ENCODE measurements around the gene BDKRB2. TPM values are rescaled to one million over a fixed set of nuclear protein-coding genes. Genes with fewer than 3 reads are reported as not detected.

The BDKRB2 gene
- total RNA-seq, 2 donors from 2014 or later = 1.1 to 3.8 TPM

DNA sequence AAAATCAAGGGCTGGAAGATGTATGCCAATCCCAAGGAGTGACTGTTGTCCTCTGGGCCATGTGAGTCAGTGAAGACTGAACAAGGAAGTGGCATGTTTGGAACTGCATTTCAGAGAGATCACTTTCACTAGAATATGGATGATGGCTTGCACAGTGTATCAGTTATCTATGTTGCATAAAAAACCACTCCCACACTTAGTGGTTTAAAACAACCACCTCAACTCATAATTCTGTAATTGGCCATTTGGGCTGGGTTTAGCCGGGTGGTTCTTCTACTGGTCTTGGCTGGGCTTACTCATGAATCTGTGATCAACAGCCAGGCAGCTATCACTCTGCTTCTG lies 66.8 kb downstream of the BDKRB2 start:
- Histone ChIP-seq H3K9ac (ENCODE audit: extremely low read depth, low read length, poor library complexity, severe bottlenecking) (no peak overlapping the region), H3K27ac (ENCODE audit: low read depth, low read length) (no peak overlapping the region), H3K27me3 (ENCODE audit: control insufficient read depth, insufficient read depth, low read length, poor library complexity, severe bottlenecking) (no peaks in the 10 kb centered on the region), H3K4me3 (ENCODE audit: low read length) (no peak overlapping the region), H3K4me1 (ENCODE audit: control insufficient read depth, insufficient read depth, low read length) (no peaks in the 10 kb centered on the region), H3K36me3 (ENCODE audit: control insufficient read depth, insufficient read depth, low read length) (no peaks in the 10 kb centered on the region), H3K9me3 (ENCODE audit: control insufficient read depth, low read length) (peaks cover 21% of the 10 kb centered on the region)
- no peak for DNase-seq
- H3K4me1 Mint-ChIP-seq = peaks cover 13% of the 10 kb centered on the region
- H3K27me3 Mint-ChIP-seq (ENCODE audit: insufficient read depth) = peaks cover 3% of the 10 kb centered on the region
- WGBS, 2 experiments (ENCODE audit: insufficient coverage in 1 of 2, insufficient read length in 1 of 2) = 97 to 100% methylated on average over 1 of the region's 1 CpG
- H3K36me3 Mint-ChIP-seq (ENCODE audit: low read depth) = peaks cover 4% of the 10 kb centered on the region
- TF ChIP-seq CTCF (conservative IDR thresholded peaks at IDR 0.05) = no peak
- no peak overlapping the region for H3K27ac Mint-ChIP-seq
- H3K9me3 Mint-ChIP-seq = peaks cover 24% of the 10 kb centered on the region
- no peak overlapping the region for H3K4me3 Mint-ChIP-seq

GRCh38 chr14:96272777-96273473 lies 68.3 kb downstream of the BDKRB2 start:
- Histone ChIP-seq H3K9me3 (ENCODE audit: control insufficient read depth, low read length) (peaks cover 27% of the 10 kb centered on the region), H3K27ac (ENCODE audit: low read depth, low read length) (no peak overlapping the region), H3K36me3 (ENCODE audit: control insufficient read depth, insufficient read depth, low read length) (no peaks in the 10 kb centered on the region), H3K9ac (ENCODE audit: extremely low read depth, low read length, poor library complexity, severe bottlenecking) (no peak overlapping the region), H3K27me3 (ENCODE audit: control insufficient read depth, insufficient read depth, low read length, poor library complexity, severe bottlenecking) (no peaks in the 10 kb centered on the region), H3K4me1 (ENCODE audit: control insufficient read depth, insufficient read depth, low read length) (no peaks in the 10 kb centered on the region), H3K4me3 (ENCODE audit: low read length) (no peak overlapping the region)
- Mint-ChIP-seq H3K4me1 (peaks cover 13% of the 10 kb centered on the region), H3K9me3 (peaks cover 27% of the 10 kb centered on the region), H3K27me3 (ENCODE audit: insufficient read depth) (peaks cover 3% of the 10 kb centered on the region), H3K4me3 (no peak overlapping the region), H3K36me3 (ENCODE audit: low read depth) (peaks cover 4% of the 10 kb centered on the region), H3K27ac (no peak overlapping the region)
- DNase-seq = no peak
- no peak for TF ChIP-seq CTCF (conservative IDR thresholded peaks at IDR 0.05)
- WGBS, 2 experiments (ENCODE audit: insufficient coverage in 1 of 2, insufficient read length in 1 of 2) = 93 to 100% methylated on average over 1 to 2 of the region's 3 CpGs

- H3K27me3 ChIP-seq (ENCODE audit: control insufficient read depth, insufficient read depth, low read length, poor library complexity, severe bottlenecking) = no peaks in the 10 kb centered on the region
- no peaks in the 10 kb centered on the region for H3K36me3 ChIP-seq (ENCODE audit: control insufficient read depth, insufficient read depth, low read length)
- H3K4me3 ChIP-seq (ENCODE audit: low read length) = no peak overlapping the region
- Mint-ChIP-seq H3K9me3 (peaks cover 34% of the 10 kb centered on the region), H3K27me3 (ENCODE audit: insufficient read depth) (peaks cover 3% of the 10 kb centered on the region), H3K36me3 (ENCODE audit: low read depth) (peaks cover 4% of the 10 kb centered on the region), H3K27ac (no peak overlapping the region), H3K4me1 (peaks cover 13% of the 10 kb centered on the region), H3K4me3 (no peak overlapping the region)
- H3K9me3 ChIP-seq (ENCODE audit: control insufficient read depth, low read length) = peaks cover 34% of the 10 kb centered on the region
- no peak overlapping the region for H3K27ac ChIP-seq (ENCODE audit: low read depth, low read length)
- TF ChIP-seq CTCF (conservative IDR thresholded peaks at IDR 0.05) = no peak
- H3K9ac ChIP-seq (ENCODE audit: extremely low read depth, low read length, poor library complexity, severe bottlenecking) = no peak overlapping the region
- WGBS, 2 experiments (ENCODE audit: insufficient coverage in 1 of 2, insufficient read length in 1 of 2) = 94 to 96% methylated on average over 4 to 5 of the region's 5 CpGs
- H3K4me1 ChIP-seq (ENCODE audit: control insufficient read depth, insufficient read depth, low read length) = no peaks in the 10 kb centered on the region
- no peak for DNase-seq
These were observed 69.0 kb downstream of the BDKRB2 start for GRCh38 chr14:96273629-96274028.
